ENCODE measurements around the gene MAGEC3. TPM values are rescaled to one million over a fixed set of nuclear protein-coding genes. Genes with fewer than 3 reads are reported as not detected.

MAGEC3 gene
- polyA plus RNA-seq, 3 donors = 0.25 to 0.66 (median 0.57) TPM

DNA sequence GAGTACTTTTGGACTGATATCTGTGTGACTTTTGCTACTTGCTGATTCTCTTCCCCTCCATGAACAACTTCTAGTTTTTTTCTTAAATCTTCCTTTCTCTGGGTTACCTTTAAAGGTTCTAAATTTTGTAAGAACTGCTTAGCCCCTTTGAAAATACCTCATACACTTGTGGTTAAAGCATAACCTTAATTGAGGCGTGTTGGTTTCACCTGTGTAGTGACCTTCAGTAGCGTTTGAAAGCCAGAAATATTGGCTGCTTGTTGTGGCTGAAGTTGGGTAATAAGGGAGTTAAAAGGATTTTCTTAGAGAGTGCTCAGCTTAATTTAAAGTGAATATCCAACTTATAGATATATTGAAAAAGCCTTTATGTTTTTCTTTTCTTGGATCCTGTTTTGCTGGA is 97.5 kb downstream of the MAGEC3 start:
- no peak for DNase-seq (ENCODE audit: extremely low read depth in 1 of 11, low read depth in 9 of 11, low spot score in 4 of 11)

DNA sequence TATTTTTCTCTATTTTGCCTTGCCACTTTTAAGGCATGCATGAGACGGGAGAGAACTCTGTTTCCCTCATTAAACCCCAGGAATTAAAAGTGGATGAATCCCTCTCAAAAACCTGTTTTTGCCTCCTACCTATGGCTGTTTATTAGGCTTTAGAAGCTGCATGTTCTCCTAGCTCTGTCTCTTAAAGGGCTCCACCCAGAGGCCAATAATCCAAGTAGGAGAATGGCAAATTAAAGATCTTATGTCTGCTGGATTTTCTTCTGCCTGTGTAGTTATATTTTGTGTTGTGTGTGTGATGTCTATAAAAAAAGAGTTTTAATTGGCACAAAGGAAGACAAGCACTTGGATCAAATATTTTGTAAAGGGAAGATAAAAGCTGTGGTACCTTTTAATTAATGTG is 98.0 kb downstream of the MAGEC3 start:
- DNase-seq (ENCODE audit: extremely low read depth in 1 of 11, low read depth in 9 of 11, low spot score in 4 of 11) = peak in 2 of 11 donors; percentile 4 to 8

DNA sequence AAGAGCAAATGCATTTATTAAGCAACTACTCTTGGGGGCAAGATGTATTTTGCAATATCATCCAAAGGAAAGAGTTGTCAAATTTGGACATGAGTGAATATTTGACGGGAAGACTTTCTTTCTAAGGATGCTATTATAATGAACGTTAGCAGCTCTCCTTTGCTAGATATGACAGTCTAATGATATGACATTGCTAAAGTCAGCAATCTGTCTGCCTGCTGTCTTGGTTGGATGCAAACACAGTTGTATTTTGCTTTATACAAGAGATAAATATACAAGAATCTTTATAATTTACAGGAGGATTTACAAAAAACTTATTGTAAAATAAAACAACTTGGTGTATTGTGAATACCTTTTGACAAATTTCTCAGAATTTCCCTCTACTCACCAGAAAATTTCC is 103.1 kb downstream of the MAGEC3 start:
- DNase-seq (ENCODE audit: extremely low read depth in 1 of 11, low read depth in 9 of 11, low spot score in 4 of 11) = no peak

DNA sequence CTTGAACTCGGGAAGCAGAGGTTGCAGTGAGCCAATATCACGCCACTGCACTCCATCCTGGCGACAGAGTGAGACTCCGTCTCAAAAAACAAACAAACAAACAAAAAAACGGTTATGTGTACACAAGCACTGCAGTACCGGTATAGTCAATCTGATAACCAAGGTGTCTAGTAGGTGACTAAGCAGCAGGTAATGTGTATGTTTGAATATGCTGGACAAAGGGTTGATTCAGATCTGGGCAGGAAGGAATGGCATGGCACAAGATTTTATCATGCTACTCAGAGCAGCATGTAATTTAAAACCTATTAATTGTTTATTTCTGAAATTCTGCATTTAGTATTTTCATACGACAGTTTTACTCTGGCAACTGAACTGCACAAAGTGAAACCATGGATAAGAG is 107.3 kb downstream of the MAGEC3 start:
- no peak for DNase-seq (ENCODE audit: extremely low read depth in 1 of 11, low read depth in 9 of 11, low spot score in 4 of 11)

DNA sequence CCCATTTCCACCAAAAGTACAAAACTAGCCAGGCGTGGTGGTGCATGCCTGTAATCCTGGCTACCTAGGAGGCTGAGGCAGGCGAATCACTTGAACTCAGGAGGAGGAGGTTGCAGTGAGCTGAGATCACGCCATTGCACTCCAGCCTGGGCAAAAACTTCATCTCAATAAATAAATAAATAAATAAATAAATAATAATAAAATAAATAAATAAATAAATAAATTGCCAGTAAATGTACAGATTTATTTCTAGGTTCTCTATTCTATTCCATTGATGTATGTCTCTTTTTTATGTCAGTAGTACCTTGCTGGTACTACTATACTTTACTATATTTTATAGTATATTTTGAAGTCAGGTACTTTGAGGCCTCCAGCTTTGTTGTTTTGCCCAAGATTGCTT is 109.2 kb downstream of the MAGEC3 start:
- no peak for DNase-seq (ENCODE audit: extremely low read depth in 1 of 11, low read depth in 9 of 11, low spot score in 4 of 11)

Other genes starting within 250 kb of the MAGEC3 start
- not detected for gene SPANXA2, start 248.6 kb upstream of the MAGEC3 start, polyA plus RNA-seq (ENCODE audit: insufficient read length in 3 of 3)
- gene SPANXD, start 139.6 kb upstream of the MAGEC3 start, polyA plus RNA-seq (ENCODE audit: insufficient read length in 3 of 3) = not detected
- not detected for gene MAGEC1, start 65.6 kb downstream of the MAGEC3 start, polyA plus RNA-seq (ENCODE audit: insufficient read length in 3 of 3)

Measured in renal cortex interstitium (tissue), 11 donors.